Omental fat pad (tissue), 4 donors: ENCODE measurements around the gene TMEM108. TPM values are rescaled to one million over a fixed set of nuclear protein-coding genes. Genes with fewer than 3 reads are reported as not detected.

Experiments used
- ATAC-seq: fragments of 150-250 bp; one replicate; pipeline ENCODE4 v1.9.1; 2016; ENCODE audit warnings: mild to moderate bottlenecking, moderate library complexity; ENCODE audit not compliant: low FRiP score
- DNase-seq: peaks from one replicate; pipeline ENCODE4 v3.0.0-alpha.2; 2019; ENCODE audit warnings: low spot score
- CTCF ChIP-seq, 3 donors: fragments of 450-650 bp; IDR thresholded peaks; one replicate each; pipeline ENCODE4 v1.5.1; 2016 to 2017; ENCODE audit warnings: antibody characterized with exemption in 3 of 3, mild to moderate bottlenecking in 3 of 3, moderate library complexity in 2 of 3
- total RNA-seq, 4 donors: library from RNA; depleted of rRNA; stranded (reverse); fragments of >200 nt; gene quantifications; one replicate each; pipeline ENCODE4 v1.1.0, GENCODE V29; 2016

Gene TMEM108
- total RNA-seq, 4 donors from 2014 or later, result 0.93 to 1.3 (median 0.96) TPM; not detected in 1

GRCh38 chr3:133369068-133369440, 330.9 kb downstream of the TMEM108 start:
- TF ChIP-seq CTCF (IDR thresholded peaks at IDR 0.05), result no peak
- DNase-seq (no peak), ATAC-seq (no peak)

- no peak for TF ChIP-seq CTCF (IDR thresholded peaks at IDR 0.05)
- ATAC-seq (no peak), DNase-seq (no peak)
Measured at GRCh38 chr3:133371181-133371580, 333.0 kb downstream of the TMEM108 start.

GRCh38 chr3:133371676-133372075, 333.5 kb downstream of the TMEM108 start:
- DNase-seq, result no peak
- no peak for TF ChIP-seq CTCF (IDR thresholded peaks at IDR 0.05)
- ATAC-seq, result no peak

GRCh38 chr3:133374708-133375402, 336.7 kb downstream of the TMEM108 start:
- TF ChIP-seq CTCF (IDR thresholded peaks at IDR 0.05), result no peak
- ATAC-seq (no peak), DNase-seq (no peak)

GRCh38 chr3:133375403-133375745, 337.2 kb downstream of the TMEM108 start:
- TF ChIP-seq CTCF (IDR thresholded peaks at IDR 0.05), result no peak
- ATAC-seq (no peak), DNase-seq (no peak)

- TF ChIP-seq CTCF (IDR thresholded peaks at IDR 0.05), result no peak
- DNase-seq, result no peak
- ATAC-seq, result no peak
Measured at GRCh38 chr3:133376810-133377209, 338.6 kb downstream of the TMEM108 start.

GRCh38 chr3:133377396-133377795, 339.2 kb downstream of the TMEM108 start:
- DNase-seq (no peak), ATAC-seq (no peak)
- no peak for TF ChIP-seq CTCF (IDR thresholded peaks at IDR 0.05)
